ENCODE results near the gene TLN1. TPM values are rescaled to one million over a fixed set of nuclear protein-coding genes. Genes with fewer than 3 reads are reported as not detected.
A peak's percentile ranks its signal among the peaks of the same experiment; 100 is the strongest.

Gene TLN1
- total and polyA plus RNA-seq, 10 donors, result 79.9 to 881 (median 469) TPM

- H3K4me1 ChIP-seq, result peaks cover 0 to 65% (median 17%) of the 10 kb centered on the region in 6 donors
- no peak overlapping the region for H3K4me3 ChIP-seq
- TF ChIP-seq CTCF (IDR thresholded peaks at IDR 0.05 in 8 of 11, conservative IDR thresholded peaks at IDR 0.05 in 3 of 11) (no peak), POLR2AphosphoS5 (IDR thresholded peaks at IDR 0.05) (no peak), POLR2A (IDR thresholded peaks at IDR 0.05) (no peak)
- intact Hi-C loops (cut with DNase I; ENCODE audit: low total_unique reads), result no loop called here
- DNase-seq, result no peak
- H3K36me3 ChIP-seq, result peaks cover 42 to 100% (median 100%) of the 10 kb centered on the region in 6 donors
- H3K9me3 ChIP-seq, result no peaks in the 10 kb centered on the region
- WGBS, 5 donors, result 92 to 98% (median 95%) methylated on average over 7 of the region's 7 CpGs
- peak overlapping the region in 2 of 8 donors; percentile 13 to 14 for H3K27ac ChIP-seq
- H3K27me3 ChIP-seq (replicated peaks in 1 of 7), result no peaks in the 10 kb centered on the region
Observed at GRCh38 chr9:35702696-35703095, 29.3 kb downstream of the TLN1 start.

GRCh38 chr9:35700942-35701341 is 31.1 kb downstream of the TLN1 start:
- Histone ChIP-seq H3K9me3 (no peaks in the 10 kb centered on the region), H3K27ac (peak overlapping the region in 4 of 8 donors; percentile 26 to 86 (median 70)), H3K27me3 (replicated peaks in 1 of 7) (no peaks in the 10 kb centered on the region), H3K4me1 (peaks cover 4 to 77% (median 25%) of the 10 kb centered on the region in 6 donors), H3K36me3 (peaks cover 25 to 100% (median 98%) of the 10 kb centered on the region in 6 donors), H3K4me3 (no peak overlapping the region)
- no peak for TF ChIP-seq POLR2AphosphoS5 (IDR thresholded peaks at IDR 0.05)
- TF ChIP-seq POLR2A (IDR thresholded peaks at IDR 0.05), result no peak
- no peak for TF ChIP-seq CTCF (IDR thresholded peaks at IDR 0.05 in 8 of 11, conservative IDR thresholded peaks at IDR 0.05 in 3 of 11)
- intact Hi-C loops (cut with DNase I; ENCODE audit: low total_unique reads), result no loop called here
- DNase-seq, result no peak

GRCh38 chr9:35700031-35700430 is 32.0 kb downstream of the TLN1 start:
- DNase-seq, result peak; percentile 85
- no peaks in the 10 kb centered on the region for H3K9me3 ChIP-seq
- peaks cover 20 to 98% (median 93%) of the 10 kb centered on the region in 6 donors for H3K36me3 ChIP-seq
- H3K27ac ChIP-seq, result peak overlapping the region in 6 of 8 donors; percentile 22 to 86 (median 70)
- no peaks in the 10 kb centered on the region for H3K27me3 ChIP-seq (replicated peaks in 1 of 7)
- no peak for TF ChIP-seq CTCF (IDR thresholded peaks at IDR 0.05 in 8 of 11, conservative IDR thresholded peaks at IDR 0.05 in 3 of 11)
- peak in 2 of 3 donors; percentile 69 to 75 for TF ChIP-seq POLR2AphosphoS5 (IDR thresholded peaks at IDR 0.05)
- H3K4me1 ChIP-seq, result peaks cover 4 to 73% (median 21%) of the 10 kb centered on the region in 6 donors
- H3K4me3 ChIP-seq, result no peak overlapping the region
- WGBS, 5 donors, result 70 to 91% (median 75%) methylated on average over 11 of the region's 11 CpGs
- intact Hi-C loops (cut with DNase I; ENCODE audit: low total_unique reads), result no loop called here

DNA sequence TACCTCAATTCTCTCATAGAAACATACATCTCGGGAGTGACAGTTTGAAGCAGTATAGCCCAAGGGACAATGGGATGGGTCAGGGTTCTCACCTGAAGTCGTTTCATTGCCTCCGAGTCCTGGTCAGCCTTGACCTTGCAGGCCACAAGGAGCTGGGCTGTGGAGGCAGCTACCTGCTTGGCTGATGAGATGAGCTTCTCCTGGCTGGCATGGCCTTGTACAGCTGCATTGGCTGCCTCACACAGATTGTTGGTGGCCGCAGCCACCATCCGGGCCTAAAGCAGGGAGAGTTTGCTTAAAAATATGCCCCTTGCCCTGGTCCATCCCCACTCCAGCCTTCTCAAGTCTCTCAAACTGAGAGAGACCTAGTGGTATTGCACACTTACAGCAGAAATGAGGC is 33.8 kb downstream of the TLN1 start:
- TF ChIP-seq POLR2AphosphoS5 (IDR thresholded peaks at IDR 0.05), result peak in 1 of 3 donors; percentile 40
- TF ChIP-seq POLR2A (IDR thresholded peaks at IDR 0.05), result no peak
- no peak for TF ChIP-seq CTCF (IDR thresholded peaks at IDR 0.05 in 8 of 11, conservative IDR thresholded peaks at IDR 0.05 in 3 of 11)
- Histone ChIP-seq H3K4me1 (peaks cover 4 to 57% (median 17%) of the 10 kb centered on the region in 6 donors), H3K4me3 (no peak overlapping the region), H3K9me3 (no peaks in the 10 kb centered on the region), H3K27me3 (replicated peaks in 1 of 7) (no peaks in the 10 kb centered on the region), H3K36me3 (peaks cover 14 to 80% (median 75%) of the 10 kb centered on the region in 6 donors), H3K27ac (peak overlapping the region in 5 of 8 donors; percentile 64 to 86 (median 72))
- WGBS, 5 donors, result 88 to 94% (median 92%) methylated on average over 4 to 5 of the region's 5 CpGs
- DNase-seq, result peak; percentile 53
- intact Hi-C loops (cut with DNase I; ENCODE audit: low total_unique reads), result no loop called here

All from spleen (tissue), 11 donors.